HG03135 (cell line): ENCODE measurements around the gene ABCA7.

Source experiments
- ATAC-seq: cut with Tn5 transposase; IDR thresholded peaks from one replicate; pipeline ENCODE4 v1.9.1; 2021; ENCODE audit warnings: mild to moderate bottlenecking, moderate library complexity; ENCODE audit not compliant: unreplicated experiment

ABCA7 gene

GRCh38 chr19:1086613-1087012 lies 46.7 kb downstream of the ABCA7 start:
- no peak for ATAC-seq

- no peak for ATAC-seq
Observed at GRCh38 chr19:1087813-1088415, 48.0 kb downstream of the ABCA7 start.

GRCh38 chr19:1088416-1089010 lies 48.6 kb downstream of the ABCA7 start:
- no peak for ATAC-seq

- ATAC-seq, result no peak
Observed at GRCh38 chr19:1089126-1089771, 49.3 kb downstream of the ABCA7 start.

- ATAC-seq, result no peak
Observed at GRCh38 chr19:1089891-1090290, 50.0 kb downstream of the ABCA7 start.

- ATAC-seq, result no peak
Observed at GRCh38 chr19:1090731-1091543, 51.0 kb downstream of the ABCA7 start.

GRCh38 chr19:1091544-1092175 lies 51.8 kb downstream of the ABCA7 start:
- no peak for ATAC-seq

GRCh38 chr19:1093330-1093729 lies 53.4 kb downstream of the ABCA7 start:
- no peak for ATAC-seq

- no peak for ATAC-seq
Observed at GRCh38 chr19:1093811-1094553, 54.1 kb downstream of the ABCA7 start.

- ATAC-seq, result peak; percentile 9
Observed at GRCh38 chr19:1094655-1094977, 54.7 kb downstream of the ABCA7 start.

- peak; percentile 85 for ATAC-seq
Observed at GRCh38 chr19:1094978-1095701, 55.2 kb downstream of the ABCA7 start, which contains the start of gene POLR2E. POLR2E (minus strand) TSS chr19:1095375; CDS start chr19:1095315, 60 bp downstream.

GRCh38 chr19:1097810-1098176 lies 57.9 kb downstream of the ABCA7 start:
- ATAC-seq, result no peak

- ATAC-seq, result no peak
Observed at GRCh38 chr19:1098177-1099051, 58.5 kb downstream of the ABCA7 start.

- ATAC-seq, result no peak
Observed at GRCh38 chr19:1101337-1101698, 61.4 kb downstream of the ABCA7 start.

GRCh38 chr19:1102407-1103131 lies 62.7 kb downstream of the ABCA7 start:
- no peak for ATAC-seq

- ATAC-seq, result no peak
Observed at GRCh38 chr19:1103132-1103707, 63.3 kb downstream of the ABCA7 start.

- peak; percentile 64 for ATAC-seq
Observed at GRCh38 chr19:1103708-1104310, 63.9 kb downstream of the ABCA7 start, which contains the start of gene GPX4. GPX4 (plus strand) TSS chr19:1103994; CDS start chr19:1104044, 50 bp downstream.
